NCI-H1436 treated with DMSO at 0.1 percent for 48 hours (cell line): Measurements from ENCODE around the gene MPP2.
"Not testable (repeated sequence)": the region's sequence is repeated elsewhere in the genome, so short reads cannot be mapped to it uniquely, and the experiment has no call there.

Experiments
- DNase-seq: peaks from one replicate; lab custom pipeline; 2025; lab: John Stamatoyannopoulos, UW

MPP2 gene

DNA sequence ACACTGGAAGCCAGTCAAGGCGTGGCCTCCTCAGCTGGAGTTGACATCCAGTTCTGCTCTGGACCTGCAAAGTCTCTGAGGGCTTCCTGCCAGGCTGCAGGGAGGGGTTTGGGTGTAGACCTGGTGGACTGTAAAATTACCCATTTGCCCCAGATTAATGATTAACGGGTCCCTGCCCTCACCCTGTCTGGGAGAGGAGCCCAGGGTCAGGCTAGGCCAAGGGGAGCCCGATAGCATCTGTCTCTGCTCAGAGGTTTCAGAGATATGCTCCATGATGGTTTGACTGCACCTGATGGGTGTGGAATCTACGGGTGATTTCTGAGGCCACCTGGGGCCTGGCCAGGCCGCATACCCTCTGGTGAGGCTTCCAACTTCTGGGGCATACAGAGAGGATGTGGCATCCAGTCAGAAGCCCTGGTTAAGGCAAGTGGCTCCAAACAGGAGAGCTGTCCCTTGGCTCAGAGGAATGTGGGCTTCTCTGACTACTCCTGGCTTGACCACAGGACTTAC, 23.8 kb upstream of the MPP2 start:
- no peak for DNase-seq

DNA sequence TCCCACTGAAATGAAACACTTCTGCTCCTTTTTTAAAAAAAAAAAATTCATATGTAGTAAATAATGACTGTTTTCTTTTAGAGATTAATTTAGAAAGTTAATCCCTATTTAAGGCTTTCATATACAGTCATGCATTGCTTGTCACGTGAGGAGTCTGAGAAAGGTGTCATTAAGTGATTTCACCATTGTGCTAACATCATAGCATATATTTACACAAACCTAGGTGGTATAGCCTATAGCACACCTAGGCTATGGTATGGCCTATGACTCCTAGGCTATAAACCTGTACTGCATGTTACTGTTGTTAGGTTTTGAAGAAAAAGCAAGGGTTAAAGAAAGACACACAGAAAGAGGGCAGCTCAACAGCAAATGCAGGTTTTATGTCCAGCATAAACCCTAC, 21.3 kb upstream of the MPP2 start:
- no peak for DNase-seq

DNA sequence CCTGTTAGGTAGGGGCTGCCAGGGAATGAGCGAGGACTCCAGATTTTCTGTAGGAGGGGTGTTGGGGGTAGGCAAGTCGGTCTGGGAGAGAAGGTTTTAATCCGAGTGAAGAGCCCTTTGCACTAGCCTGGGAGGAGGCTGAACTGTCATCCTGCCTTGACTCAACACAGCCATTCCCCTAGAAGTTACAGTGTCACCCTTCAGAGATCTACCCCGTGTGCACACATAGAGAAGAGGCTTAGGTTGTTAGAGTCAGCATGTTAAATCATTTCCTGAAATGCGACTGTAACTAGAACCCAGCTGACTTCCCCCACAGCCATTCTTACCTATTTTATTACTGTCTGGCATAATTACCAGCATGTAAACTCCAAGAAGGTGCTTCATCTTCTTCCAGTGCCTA, 20.6 kb upstream of the MPP2 start:
- DNase-seq: not testable (repeated sequence)

DNA sequence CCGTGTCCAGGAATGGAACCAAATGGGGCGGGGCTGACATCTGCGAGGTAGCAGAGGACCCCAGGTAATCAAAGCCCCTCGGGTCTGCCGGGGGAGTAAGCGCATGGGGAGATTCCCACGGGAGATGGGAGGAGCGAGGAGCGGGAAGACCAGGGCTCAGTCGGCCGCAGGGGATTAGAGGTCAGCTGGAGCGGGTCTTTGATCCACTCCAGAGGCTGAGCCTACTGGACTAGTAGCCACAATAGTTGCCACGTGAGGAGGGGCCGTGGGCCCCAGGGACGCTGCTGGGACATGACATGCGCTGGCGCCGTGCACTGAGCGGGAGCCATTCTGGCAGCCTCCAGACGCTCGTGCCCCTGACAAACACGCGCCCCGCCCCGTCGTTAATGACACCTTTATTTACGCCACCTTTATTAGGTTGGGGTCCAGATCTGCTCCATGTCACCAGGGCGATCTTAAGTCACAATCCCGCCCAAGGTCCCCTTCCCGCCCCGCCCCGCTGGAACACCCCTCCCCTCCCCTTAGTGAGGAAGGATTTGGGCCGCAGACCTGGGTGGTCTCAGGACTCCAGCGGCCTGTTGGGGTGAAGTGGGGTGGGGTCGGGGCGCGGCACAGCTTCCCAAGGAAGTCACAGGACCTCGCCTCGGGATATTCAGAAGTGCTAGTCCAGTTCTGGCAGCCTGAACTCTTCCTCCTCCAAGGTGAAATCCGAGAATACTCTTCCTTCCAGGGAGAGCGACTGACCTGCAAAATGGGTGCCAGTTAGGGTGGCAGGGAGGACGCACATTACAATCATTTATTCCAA, 19.9 kb upstream of the MPP2 start:
- DNase-seq: no peak

DNA sequence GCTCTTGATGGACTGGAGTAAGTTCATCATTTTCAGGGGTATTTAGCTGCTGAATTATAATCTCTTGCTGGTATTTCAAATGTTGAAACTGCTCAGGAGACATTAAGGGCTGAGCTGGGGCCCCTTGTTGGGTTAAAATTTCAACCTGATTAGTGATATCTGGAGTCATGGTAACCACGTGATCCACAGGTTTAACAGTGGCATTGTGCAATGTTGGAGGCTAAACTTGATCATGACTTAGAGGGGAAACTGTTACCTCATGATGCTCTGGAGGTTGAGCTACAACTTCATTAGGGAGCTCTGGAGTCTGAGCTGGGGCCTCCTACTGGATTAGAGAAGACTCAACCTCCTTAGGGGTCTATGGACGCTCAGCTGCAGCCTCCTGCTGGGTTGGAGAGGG, 17.2 kb upstream of the MPP2 start:
- DNase-seq: no peak

DNA sequence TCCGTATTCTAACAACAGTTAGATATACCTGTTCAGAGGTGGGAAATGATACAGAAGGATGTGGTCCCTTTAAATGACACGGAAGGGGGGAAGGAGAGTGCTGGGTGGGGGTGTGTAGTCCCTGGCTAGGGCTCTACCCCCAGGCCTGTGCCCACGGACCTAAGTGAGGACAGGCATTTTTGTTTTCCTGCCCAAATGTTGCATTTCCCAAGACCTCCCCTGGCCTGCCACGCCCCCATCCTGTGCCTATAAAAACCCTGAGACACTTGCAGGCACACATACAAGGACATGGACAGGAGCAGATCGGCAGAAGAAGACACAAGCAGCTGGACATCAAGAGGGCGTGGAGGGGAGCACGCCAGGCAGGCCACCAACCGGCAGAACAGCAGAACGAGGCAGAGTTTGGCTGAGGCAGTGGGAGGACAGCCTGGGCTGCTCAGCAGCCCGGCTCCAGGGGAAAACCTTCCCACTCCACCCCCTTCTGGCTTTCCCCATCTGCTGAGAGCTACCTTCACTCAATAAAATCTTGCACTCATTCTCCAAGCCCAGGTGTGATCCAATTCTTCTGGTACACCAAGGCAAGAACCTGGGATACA, 13.3 kb upstream of the MPP2 start:
- no peak for DNase-seq

DNA sequence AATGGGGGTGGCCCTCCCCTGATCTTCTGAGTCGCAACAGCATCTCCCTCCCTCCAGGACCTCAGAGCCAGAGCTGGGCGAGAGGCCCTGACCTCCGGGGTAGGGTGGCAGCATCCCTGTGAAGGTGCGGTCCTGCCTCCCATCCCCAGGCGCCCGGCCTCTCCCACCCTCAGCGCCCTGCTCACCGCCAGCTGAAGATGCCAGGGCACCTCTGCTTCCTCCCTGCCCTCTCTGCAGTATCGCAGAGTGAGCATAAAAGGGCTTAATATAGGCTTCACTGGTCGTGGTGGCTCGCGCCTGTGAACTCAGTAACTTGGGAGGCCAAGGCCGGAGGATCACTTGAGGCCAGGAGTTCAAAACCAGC, 10.7 kb upstream of the MPP2 start:
- DNase-seq: no peak

DNA sequence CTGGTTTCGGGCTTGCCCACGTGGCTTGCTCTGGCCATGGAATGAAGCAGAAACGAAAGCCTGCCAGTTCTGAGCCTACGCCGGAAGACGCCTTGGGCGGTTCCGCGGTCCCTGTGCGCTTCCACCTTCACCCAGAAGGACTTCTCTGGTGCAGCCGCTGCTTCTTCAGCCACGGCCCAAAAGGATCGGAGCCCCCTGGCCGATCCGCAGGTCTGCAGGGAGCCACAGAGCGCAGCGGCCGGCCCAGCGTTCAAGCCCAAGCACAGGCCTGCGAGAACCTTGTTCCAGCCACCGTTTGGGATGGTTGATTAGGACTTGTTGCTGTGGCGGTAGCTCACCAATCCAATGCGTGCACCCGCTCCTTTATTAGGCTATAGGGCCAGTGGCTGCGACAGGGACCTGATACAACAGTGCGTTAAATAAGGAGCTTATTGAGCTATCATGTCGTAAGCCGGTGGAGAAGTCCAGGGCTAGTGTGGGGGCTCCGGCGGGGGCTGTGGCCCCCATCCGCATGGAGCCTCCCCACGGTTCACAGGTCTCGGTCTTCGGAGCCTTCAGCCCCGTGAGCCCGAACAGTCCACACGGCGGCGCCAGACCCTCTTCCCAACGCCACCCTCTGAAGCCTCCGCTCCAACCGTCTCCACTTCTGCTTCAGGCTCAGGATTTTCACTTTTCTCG, 10.2 kb upstream of the MPP2 start:
- DNase-seq: no peak

DNA sequence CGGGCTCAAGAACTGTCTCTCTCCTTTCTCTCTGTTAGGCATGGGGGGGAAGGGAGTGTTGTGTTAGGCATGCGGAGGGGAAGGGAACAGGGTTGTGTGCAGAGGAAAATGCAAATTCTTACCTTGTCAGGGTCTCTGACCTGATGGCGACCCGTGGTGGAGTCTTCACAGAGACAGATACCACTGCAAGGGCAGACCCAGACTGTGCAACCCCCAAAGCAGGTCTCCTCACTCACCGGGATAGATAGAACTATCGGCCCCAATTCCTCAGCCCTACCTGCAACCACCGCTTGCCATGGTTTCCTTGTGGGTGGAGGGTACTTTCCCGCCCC, 9.6 kb upstream of the MPP2 start:
- no peak for DNase-seq

DNA sequence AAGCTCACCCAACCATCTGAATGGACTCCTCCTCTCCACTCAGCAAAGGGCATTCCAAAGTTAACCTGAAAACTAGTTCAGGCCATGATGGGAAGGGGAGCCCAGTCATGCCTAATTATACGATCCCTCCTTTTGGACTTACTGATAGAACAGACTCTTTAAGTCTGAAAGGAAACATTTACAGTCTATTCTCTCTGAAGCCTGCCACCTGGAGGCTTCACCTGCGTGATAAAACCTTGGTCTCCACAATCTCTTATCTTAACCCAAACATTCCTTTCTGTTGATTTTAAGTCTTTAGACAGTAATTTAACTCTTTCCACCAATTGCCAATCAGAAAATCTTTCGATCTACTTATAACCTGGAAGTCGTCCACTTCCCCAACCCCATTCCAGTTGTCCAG, 9.0 kb upstream of the MPP2 start:
- DNase-seq: no peak

DNA sequence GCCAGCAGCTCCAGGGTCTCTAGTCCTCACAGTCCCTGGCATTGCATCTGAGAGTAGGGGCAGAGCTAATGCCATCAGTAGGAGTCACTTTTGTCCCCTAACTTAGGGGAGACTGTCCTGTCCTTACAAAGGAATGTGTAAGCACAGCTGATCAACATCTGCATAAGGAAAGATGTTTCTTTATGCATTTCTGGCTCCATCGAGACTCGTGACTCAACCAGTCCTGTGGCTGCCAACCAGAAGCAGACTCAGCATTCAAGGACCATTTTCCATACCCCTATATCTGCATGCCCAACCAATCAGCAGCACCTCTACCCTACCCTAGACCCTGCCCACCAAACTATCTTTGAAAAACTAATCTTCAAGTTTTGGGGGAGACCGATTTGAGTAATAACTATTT, 8.2 kb upstream of the MPP2 start:
- no peak for DNase-seq

DNA sequence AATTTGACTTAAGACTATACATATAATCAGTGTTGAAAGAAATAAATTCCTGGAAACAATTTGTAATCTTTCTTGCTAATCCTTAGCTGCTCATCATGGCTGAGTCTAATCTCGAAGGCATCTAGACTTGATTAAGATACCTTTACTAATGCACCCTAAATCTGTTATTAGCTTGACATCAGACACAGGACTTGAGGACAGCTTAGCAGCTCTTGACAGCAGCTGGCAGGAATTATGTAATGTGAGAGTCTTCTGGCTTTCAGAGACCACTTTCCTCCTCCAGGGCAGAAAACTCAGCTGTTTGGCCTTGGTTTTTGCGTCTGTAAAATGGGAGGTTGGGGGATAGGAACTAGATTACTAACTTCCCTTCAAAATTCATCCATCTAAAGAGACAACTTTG, 7.1 kb upstream of the MPP2 start:
- no peak for DNase-seq

DNA sequence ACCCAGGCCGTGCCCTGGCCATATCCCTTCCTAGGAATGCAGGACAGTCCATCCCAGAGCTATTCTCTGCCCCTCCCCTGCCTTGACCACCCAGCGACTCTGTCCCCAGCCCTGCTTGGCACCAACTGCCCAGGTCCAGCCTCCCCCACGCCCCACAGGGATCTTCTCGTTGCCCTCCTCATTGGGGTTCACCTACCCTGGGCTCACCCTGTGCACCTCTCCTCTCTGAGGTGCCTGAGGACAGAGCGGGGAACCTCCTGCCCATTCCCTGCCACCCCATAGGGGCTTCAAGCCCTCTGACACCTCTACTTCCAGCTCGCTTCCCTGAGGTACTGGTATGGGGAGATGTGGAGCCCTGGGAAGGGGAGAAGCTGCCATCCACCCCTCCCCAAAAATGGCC, 6.2 kb upstream of the MPP2 start:
- no peak for DNase-seq

DNA sequence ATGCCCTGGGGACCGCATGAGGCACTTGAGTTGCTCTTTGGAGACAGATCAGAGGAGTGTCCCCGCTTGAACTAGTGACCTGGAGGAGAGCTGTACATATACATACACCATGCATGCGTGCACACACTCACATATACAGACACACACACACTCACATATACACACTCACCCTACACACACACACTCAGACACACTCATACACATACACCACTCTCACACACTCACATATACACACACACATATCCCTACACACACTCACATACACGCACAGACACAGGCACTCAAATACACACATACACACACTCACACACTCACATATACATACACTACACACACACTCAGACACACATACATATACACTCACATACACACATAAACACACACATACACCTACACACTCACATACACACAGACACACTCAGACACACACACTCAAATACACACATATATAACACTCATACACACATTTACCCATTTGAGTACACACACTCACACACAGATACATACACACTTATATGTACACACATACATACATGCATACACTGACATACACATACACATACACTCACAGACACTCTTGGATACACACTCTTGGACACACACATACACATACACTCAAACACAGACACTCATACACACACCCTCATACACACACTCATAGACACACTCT, 5.4 kb upstream of the MPP2 start:
- no peak for DNase-seq

DNA sequence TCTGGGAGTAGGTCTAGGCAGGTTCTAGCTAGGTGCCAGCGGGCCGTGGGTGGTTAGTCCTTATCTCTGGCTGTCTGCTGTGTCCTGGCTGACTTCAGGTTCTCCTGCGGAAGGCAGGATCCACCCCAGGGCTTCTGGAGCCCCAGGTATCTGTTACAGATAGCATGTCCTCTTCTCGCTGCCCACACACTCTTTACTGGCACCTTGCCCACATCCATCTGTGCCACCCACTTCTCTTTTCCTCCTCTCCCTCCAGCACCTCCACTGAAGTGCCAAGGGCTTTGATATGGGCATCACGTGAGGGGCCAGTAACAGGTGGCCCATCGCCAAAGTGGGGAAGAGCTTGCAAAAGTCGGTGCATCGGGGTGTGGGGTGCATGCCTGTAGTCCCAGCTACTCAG, 4.6 kb upstream of the MPP2 start:
- no peak for DNase-seq

DNA sequence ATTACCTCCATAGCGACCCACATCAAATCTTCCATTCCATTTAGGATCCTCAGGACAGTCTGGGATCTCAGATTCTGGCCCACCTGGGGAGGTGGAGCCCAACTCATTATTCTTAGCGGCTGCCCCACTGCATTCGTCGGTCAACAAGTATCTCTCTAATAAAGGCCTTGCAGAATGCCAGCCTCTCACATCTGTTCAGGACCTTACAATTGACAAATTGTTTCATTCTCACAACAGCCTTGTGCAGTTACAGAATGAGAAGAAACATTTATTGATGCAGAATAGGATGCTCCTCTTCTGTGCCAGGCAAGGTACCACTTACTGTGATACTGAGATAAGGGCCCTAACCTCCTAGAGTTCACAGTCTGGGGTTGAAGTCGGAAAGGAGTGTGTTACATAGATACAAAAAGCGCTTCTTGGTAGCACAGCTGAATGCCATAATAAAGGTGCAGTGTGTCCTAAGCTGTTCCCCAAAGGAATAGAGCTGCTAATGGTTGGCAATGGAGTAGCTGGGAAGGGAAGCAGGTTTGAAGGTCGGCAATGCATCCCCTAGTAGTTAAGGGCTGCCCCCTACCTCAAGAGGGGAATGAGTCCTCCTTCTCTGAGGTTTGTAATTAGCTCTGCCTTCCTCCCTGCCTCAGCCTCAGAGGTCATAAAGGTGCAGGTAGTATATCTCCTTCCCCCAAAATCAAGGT, 2.3 kb upstream of the MPP2 start:
- no peak for DNase-seq

DNA sequence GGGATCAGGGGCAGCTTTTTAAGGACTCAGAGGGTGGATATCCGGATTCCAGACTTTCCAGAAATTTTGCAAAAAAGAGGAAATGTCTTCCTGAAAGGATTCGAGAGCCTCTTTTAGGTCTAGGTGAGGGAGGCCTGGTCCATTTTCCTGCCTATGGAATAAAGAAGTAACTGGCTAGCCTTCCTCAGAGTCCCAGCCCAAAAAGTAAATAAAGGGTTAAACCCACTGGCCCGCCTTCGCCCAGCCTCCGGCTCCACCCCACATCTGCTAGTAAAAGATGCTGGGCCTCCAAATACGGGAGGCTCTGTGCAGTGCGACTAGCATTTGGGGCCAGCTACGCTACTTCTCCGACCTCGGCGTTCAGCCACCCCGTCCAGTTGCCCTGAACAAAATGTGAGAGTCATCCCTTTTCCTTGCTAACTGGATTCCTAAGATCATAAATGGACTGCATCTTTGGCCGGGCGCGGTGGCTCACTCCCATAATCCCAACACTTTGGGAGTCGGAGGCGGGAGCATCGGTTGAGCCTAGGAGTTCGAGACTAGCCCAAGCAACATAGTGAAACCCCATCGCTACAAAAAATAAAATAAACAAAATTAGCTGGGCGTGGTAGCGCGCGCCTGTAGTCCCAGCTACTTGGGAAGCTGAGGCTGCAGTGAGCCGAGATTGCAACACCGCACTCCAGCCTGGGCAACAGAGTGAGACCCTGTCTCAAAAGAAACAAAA, 824 bp upstream of the MPP2 start:
- peak; percentile 11 for DNase-seq

DNA sequence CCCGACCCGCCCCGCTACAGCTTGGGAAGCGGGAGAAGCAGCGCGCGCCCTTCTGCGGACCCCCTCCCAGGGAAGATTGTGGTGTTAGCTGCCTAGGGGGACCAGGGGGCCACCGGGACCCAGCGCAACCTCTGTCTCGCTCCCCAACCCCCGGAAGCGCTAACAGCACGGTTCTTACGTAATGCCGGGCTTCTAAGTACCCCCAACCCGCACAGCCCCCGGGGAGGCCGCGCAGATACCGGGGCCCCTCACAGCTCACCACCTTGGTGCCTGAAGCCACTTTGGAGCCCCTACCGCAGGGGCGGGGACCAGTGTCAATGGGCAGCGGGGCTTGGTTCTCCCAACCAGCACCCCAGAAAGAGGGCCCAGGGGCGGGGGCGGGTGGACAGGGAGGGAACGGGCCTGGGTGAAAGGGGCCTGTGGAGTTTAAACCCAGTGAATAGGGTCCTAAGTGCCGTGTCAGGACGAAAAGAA, 348 bp downstream of the MPP2 start:
- DNase-seq: no peak

DNA sequence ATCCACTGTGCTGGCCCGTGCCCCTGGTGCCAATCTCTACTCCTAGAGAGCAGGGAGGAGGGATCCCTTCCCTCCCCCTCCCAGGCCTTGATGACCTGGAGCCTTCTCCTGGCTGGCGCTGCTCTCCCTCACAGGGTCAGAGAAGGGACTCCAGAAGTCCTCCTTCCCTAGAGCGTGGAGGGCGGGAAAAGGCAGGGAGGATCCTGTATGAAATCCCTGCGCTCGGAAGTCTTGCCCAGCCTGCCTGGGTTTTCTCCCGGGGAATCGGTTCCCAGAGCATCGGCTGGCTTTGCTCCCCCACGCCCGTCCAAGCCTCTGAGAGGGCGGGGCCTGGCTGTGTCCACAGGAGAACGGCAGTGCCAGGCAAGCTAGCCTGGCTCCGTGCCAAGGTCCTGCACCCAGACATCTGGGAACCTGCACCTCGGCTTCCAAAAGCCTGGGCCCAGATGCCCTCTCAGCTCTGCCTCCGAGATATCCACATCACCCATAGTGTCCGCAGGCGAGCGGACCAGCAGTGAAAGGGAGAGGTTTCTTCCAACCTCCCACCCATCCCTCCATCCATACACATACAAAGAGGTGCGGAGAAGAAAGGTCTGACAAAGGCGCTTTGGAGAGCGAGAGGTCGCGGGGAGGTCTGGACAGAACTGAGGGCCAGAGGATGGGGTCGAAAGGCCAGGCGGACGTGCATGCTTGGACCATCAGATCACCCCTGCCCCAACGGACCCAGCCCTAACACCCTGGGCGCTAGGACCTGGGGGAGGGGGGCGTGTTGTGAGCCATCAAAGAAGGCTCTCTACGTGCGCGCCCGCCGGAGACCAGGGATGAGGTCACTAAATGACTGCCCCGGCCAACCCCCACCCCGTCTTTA, 1.1 kb downstream of the MPP2 start:
- no peak for DNase-seq

DNA sequence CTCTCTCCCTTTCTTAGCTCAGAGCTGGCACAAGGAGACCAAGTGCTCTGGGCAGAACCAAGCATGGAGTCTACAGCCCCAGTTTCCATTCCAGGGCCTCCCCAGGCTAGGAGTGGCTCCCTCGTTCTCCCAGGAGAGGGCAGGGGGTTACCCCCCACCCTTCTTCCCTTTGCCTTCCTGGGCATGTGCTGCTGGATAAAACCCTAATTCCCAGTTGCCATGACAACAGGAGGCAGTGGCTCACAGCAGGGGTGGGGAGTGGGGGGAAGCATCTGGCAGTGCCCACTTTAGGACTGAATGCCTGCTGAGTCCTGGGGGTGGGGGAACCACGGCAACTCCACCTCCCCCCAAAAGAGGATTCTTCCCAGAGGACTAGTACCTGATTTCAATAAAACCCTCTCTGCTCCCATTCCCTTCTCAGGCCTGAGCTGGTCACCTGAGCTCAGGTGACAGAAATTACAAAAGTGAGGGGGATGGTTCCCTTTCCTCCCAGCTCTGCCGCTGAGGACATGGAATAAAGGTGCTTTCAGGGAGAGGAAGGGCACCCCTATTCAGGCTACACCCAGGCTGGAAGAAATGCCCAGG, 1.8 kb downstream of the MPP2 start:
- no peak for DNase-seq
